Stomach (tissue), 4 donors: ENCODE results near the gene PANX1.

Experiments
- POLR2AphosphoS5 ChIP-seq, 3 donors: sonication (generic); formaldehyde crosslinking; IDR thresholded peaks; one replicate each; pipeline ENCODE4 v1.6.1; 2016; ENCODE audit warnings: antibody characterized with exemption in 3 of 3
- TF ChIP-seq, protein P1 (sequence below), 7 experiments: fragments of 450-650 bp in 4 of 7; fragments of 200-600 bp in 3 of 7; sonication (generic) in 3 of 7; IDR thresholded peaks; one replicate each; pipeline ENCODE4 v1.5.1; 2016 to 2019; ENCODE audit warnings: antibody characterized with exemption in 7 of 7, control low read depth in 2 of 7, mild to moderate bottlenecking in 1 of 7

DNA sequence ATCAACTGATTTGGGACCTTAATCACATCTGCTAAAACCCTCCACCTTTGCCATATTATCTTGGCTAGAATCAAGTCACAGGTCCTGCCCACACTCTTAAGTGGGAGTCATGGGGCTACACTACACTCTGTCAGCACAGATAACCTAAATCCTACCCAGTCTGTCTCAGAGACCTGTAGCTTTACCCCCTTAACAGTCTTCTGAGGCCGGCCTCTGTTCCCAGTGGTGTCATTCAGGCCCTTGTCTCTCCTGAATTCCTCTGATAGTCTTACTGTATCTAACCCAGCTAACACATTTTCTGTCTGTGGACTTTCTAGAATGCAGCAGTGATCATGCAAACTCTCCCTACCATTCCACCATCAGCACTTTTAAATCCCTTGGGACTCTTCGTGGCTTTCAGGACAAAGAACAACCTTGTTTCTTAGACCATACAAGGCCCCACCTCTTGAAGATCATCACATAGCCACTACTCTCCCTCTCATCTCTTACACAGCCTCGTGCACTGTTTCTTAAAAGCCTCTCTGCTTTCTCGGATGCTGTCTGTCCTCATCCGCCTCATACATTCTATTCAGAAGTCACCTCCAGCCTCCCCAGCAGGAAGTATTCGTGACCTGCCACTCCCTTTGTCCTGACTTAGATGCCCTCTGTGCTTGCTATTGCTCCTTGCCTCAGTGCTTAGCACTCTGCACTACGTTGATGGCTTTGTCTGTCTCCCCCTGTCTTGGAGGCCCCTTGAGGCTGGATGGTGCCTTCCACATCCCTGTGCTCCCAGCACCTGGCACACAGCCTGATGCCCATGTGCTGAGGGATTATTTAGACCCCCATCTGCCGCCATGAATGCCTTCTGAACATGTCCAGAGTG, 57.9 kb downstream of the PANX1 start:
- TF ChIP-seq, protein P1, sequence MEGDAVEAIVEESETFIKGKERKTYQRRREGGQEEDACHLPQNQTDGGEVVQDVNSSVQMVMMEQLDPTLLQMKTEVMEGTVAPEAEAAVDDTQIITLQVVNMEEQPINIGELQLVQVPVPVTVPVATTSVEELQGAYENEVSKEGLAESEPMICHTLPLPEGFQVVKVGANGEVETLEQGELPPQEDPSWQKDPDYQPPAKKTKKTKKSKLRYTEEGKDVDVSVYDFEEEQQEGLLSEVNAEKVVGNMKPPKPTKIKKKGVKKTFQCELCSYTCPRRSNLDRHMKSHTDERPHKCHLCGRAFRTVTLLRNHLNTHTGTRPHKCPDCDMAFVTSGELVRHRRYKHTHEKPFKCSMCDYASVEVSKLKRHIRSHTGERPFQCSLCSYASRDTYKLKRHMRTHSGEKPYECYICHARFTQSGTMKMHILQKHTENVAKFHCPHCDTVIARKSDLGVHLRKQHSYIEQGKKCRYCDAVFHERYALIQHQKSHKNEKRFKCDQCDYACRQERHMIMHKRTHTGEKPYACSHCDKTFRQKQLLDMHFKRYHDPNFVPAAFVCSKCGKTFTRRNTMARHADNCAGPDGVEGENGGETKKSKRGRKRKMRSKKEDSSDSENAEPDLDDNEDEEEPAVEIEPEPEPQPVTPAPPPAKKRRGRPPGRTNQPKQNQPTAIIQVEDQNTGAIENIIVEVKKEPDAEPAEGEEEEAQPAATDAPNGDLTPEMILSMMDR (IDR thresholded peaks at IDR 0.05) = no peak
- no peak for TF ChIP-seq POLR2AphosphoS5 (IDR thresholded peaks at IDR 0.05)
